Heart right ventricle (tissue), 16 donors: ENCODE results near the gene DNAJC12. TPM values are rescaled to one million over a fixed set of nuclear protein-coding genes. Genes with fewer than 3 reads are reported as not detected.
A peak's percentile ranks its signal among the peaks of the same experiment; 100 is the strongest.

ENCODE experiments used
- ATAC-seq, 8 donors: fragments of 200-7000 bp; cut with Tn5 transposase; one replicate each; pipeline ENCODE4 v1.9.1; 2020; ENCODE audit warnings: mild to moderate bottlenecking in 8 of 8, moderate library complexity in 8 of 8, moderate number of reproducible peaks in 1 of 8
- DNase-seq, 2 donors: peaks; one replicate each; pipeline ENCODE4 v3.0.0-alpha.2; 2020
- H3K27ac ChIP-seq, 10 donors: fragments of 200-600 bp; sonication (generic) in 2 of 10; one replicate each; pipeline versions ENCODE4 v1.5.0 to v1.8.0; 2020 to 2022; ENCODE audit warnings: mild to moderate bottlenecking in 3 of 10
- H3K27me3 ChIP-seq, 7 donors: fragments of 200-600 bp; one replicate each; pipeline ENCODE4 v1.8.0; 2021 to 2022; ENCODE audit warnings: mild to moderate bottlenecking in 2 of 7
- H3K36me3 ChIP-seq, 9 donors: fragments of 200-600 bp; sonication (generic) in 1 of 9; one replicate each; pipeline versions ENCODE4 v1.5.0 to v1.8.0; 2020 to 2022; ENCODE audit warnings: mild to moderate bottlenecking in 2 of 9
- H3K4me1 ChIP-seq, 9 donors: fragments of 200-600 bp; sonication (generic) in 1 of 9; one replicate each; pipeline versions ENCODE4 v1.5.0 to v1.8.0; 2020 to 2022; ENCODE audit warnings: mild to moderate bottlenecking in 4 of 9
- H3K4me3 ChIP-seq, 10 donors: fragments of 200-600 bp; sonication (generic) in 2 of 10; one replicate each; pipeline versions ENCODE4 v1.5.0 to v1.8.0; 2020 to 2022; ENCODE audit warnings: mild to moderate bottlenecking in 7 of 10, moderate library complexity in 2 of 10
- H3K9me3 ChIP-seq, 11 donors: fragments of 200-600 bp in 10 of 11; sonication (generic) in 2 of 11; one replicate each; pipeline versions ENCODE4 v1.5.0 to v1.8.0; 2013 to 2022; ENCODE audit warnings: mild to moderate bottlenecking in 2 of 11, control low read depth in 1 of 11, moderate library complexity in 1 of 11
- WGBS, 2 donors: extraction: QIAGEN DNeasy Blood & Tissue Kit; methylation state at CpG; one replicate each; pipeline ENCODE4 v1.1.7; 2013; ENCODE audit warnings: inconsistent platforms in 1 of 2; 5-methylcytosine and 5-hydroxymethylcytosine counted together
- intact Hi-C, 10 donors: fragments of 100-400 bp; cut with DNase I; formaldehyde crosslinking; loops; one replicate each; pipeline versions ENCODE4 v1.11.1 to v1.14.2; 2022
- polyA plus RNA-seq, 2 donors: library from polyadenylated mRNA; stranded (reverse); fragments of 200-250 nt; gene quantifications; one replicate each; pipeline ENCODE4 v1.2.3, GENCODE V29; 2013
- total RNA-seq, 10 donors: library from RNA; stranded (reverse); fragmentation: NEBNext Ultra II Directional in 3 of 10; extraction: Animal tissue kit (Norgen Biotek cat#: 25700) in 3 of 10; gene quantifications; one replicate each; pipeline versions ENCODE4 v1.2.1 to v1.2.4, GENCODE V29; 2021 to 2023
- TF ChIP-seq, protein P1 (sequence below), 9 donors: fragments of 200-600 bp; sonication (generic) in 2 of 9; IDR thresholded peaks; one replicate each; pipeline versions ENCODE4 v1.5.0 to v1.8.0; 2021 to 2022; ENCODE audit warnings: antibody characterized with exemption in 9 of 9, mild to moderate bottlenecking in 5 of 9, moderate library complexity in 1 of 9
- donor health status: Arrhythmogenic right ventricular cardiomyopathy.
- donor health status: ischemic (EF 13 %, LVEDD 7.1; RV severe dilation, severe dysfunction).
- donor health status: healthy with polysubstance abuse.
- donor health status: DM: no; HTN: yes; CAD: no.
- donor health status: DM: no; HTN: no; CAD: no.
- donor health status: ischemic (EF 25% LVEDD 6.9; RV normal size, moderate dysfunction).
- donor health status: ischemic (EF 25% LVEDD 5.7; RV mildly dilated, moderate dysfunction).
- donor health status: healthy.
- donor health status: DM: yes; HTN: yes; CAD: no.
- donor health status: Ischemic cardiomyopathy.
- donor health status: ischemic (EF 35%, LVEDD 5.7; RV mildly dilated, moderate dysfunction).
- donor health status: nonischemic (EF 11% LVEDD 7.7; RV severe dilation, severe dysfunction).
- donor health status: DM: yes; HTN: yes; CAD: no.
- donor health status: PGD.
- donor health status: ischemic (EF 29% LVEDD 5.4; RV normal size, mild dysfunction).
- donor health status: nonischemic (EF 23%, LVEDD 6.1; RV moderate dilation, normal function).

Gene DNAJC12
- total and polyA plus RNA-seq, 12 donors: 1.4 to 12.2 (median 4.8) TPM

DNA sequence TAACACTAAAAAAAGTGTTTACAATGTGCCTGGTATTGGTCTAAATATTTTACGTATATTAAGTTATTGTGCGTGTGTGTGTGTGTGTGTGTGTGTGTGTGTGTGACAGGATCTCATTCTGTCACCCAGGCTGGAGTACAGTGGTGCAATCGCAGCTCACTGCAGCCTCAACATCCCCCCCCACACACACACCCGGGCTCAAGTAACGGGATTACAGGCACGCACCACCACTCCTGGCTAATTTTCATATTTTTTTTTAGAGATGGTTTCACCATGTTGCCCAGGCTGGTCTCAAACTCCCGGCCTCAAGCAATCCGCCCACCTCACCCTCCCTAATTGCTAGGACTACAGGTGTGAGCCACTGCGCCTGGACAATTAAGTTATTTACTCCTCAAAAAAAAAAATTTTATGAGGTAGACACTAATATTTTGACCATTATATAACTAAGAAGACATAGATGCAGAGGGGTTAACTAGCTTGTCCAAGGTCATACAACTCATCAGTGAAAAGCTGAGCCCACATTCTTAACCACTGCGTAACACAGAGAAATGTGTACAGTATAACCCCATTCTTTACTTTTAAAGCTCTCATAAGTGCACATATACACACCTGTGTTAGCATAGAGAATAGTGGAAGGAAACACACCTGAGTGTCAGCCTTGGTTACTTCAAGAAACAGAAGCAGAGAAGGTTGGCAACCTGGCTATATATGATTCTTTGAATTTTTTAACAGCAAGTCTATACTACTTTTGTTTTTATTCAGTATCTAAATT lies 35.0 kb downstream of the DNAJC12 start:
- Histone ChIP-seq H3K4me3 (no peak overlapping the region), H3K27ac (no peak overlapping the region), H3K27me3 (no peaks in the 10 kb centered on the region), H3K36me3 (peaks cover 0 to 15% (median 0%) of the 10 kb centered on the region in 9 donors), H3K9me3 (no peaks in the 10 kb centered on the region), H3K4me1 (no peaks in the 10 kb centered on the region)
- TF ChIP-seq, protein P1, sequence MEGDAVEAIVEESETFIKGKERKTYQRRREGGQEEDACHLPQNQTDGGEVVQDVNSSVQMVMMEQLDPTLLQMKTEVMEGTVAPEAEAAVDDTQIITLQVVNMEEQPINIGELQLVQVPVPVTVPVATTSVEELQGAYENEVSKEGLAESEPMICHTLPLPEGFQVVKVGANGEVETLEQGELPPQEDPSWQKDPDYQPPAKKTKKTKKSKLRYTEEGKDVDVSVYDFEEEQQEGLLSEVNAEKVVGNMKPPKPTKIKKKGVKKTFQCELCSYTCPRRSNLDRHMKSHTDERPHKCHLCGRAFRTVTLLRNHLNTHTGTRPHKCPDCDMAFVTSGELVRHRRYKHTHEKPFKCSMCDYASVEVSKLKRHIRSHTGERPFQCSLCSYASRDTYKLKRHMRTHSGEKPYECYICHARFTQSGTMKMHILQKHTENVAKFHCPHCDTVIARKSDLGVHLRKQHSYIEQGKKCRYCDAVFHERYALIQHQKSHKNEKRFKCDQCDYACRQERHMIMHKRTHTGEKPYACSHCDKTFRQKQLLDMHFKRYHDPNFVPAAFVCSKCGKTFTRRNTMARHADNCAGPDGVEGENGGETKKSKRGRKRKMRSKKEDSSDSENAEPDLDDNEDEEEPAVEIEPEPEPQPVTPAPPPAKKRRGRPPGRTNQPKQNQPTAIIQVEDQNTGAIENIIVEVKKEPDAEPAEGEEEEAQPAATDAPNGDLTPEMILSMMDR (IDR thresholded peaks at IDR 0.05): no peak
- ATAC-seq (no peak), DNase-seq (no peak)
- intact Hi-C loops: no loop called here
- 78 to 84% methylated on average over 10 of the region's 10 CpGs for WGBS, 2 donors

DNA sequence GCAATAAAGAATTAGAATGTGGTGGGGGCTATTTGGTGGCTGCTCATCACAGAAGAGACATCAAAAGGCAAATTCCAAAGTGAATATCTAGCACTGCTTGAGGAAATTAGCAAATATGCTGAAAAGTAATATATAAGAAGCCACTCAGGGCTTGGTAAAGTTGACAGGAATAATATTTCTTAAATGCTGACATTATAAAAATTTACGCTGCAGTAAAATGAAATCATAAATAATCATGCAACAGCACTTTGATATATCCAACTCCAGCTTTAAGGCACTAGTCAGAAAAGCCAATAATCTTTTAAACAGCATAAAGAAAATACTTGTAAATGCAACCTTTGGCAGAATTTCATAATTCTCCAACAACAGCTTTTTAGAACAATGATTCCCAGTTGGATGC lies 36.9 kb downstream of the DNAJC12 start:
- TF ChIP-seq, protein P1 (IDR thresholded peaks at IDR 0.05): no peak
- Histone ChIP-seq H3K27ac (peak overlapping the region in 1 of 10 donors; percentile 42), H3K9me3 (no peaks in the 10 kb centered on the region), H3K4me3 (no peak overlapping the region), H3K27me3 (no peaks in the 10 kb centered on the region), H3K4me1 (no peaks in the 10 kb centered on the region), H3K36me3 (peaks cover 0 to 15% (median 0%) of the 10 kb centered on the region in 9 donors)
- ATAC-seq: no peak
- DNase-seq: no peak
- 94 to 97% methylated on average over 1 of the region's 1 CpG for WGBS, 2 donors
- intact Hi-C loops: no loop called here

DNA sequence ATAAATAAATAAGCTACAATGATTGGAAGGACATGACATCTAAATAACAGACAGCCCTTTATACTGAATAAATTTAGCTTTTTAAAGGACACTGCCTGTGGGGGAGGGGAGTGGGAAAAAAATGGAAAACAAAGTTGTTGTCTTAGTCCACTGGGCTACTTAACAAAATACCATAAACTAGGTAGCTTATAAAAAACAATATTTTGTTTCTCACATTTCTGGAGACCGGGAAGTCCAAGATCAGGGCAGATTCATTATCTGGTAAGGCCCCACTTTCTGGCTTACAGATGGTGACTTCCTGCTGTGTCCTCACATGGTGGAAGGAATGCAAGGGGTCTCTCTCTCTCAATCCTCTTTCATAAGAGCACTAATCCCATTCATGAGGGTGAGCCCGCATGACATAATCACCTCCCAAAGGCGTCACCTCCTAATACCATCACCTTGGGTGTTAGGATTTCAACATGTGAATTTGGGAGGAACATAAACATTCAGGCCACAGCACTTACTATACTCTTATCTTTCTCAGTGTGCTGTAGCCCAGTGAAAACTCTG lies 43.0 kb downstream of the DNAJC12 start:
- Histone ChIP-seq H3K4me3 (no peak overlapping the region), H3K36me3 (no peaks in the 10 kb centered on the region), H3K27ac (no peak overlapping the region), H3K9me3 (no peaks in the 10 kb centered on the region), H3K27me3 (no peaks in the 10 kb centered on the region), H3K4me1 (peaks cover 0 to 8% (median 0%) of the 10 kb centered on the region in 9 donors)
- 69 to 85% methylated on average over 3 of the region's 3 CpGs for WGBS, 2 donors
- ATAC-seq: no peak
- no peak for DNase-seq
- intact Hi-C loops: no loop called here
- TF ChIP-seq, protein P1 (IDR thresholded peaks at IDR 0.05): no peak

DNA sequence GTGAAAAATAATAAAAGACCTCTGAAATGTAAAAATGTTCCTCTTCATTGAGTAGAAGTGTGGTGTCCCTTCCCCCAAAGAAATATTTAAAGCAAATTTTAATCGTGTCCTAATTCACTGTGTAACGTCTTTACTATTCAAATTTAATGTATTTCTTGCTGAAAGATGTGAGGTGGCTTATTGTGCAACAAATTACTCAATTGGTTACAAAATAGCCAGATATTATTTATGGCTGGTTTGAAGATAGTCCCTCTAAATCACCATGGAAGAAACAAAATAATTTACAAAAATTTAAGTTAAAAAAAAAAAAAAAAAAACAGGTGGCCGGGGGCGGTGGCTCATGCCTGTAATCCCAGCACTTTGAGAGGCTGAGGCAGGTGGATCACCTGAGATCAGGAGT lies 43.7 kb downstream of the DNAJC12 start:
- TF ChIP-seq, protein P1 (IDR thresholded peaks at IDR 0.05): no peak
- Histone ChIP-seq H3K27me3 (no peaks in the 10 kb centered on the region), H3K36me3 (no peaks in the 10 kb centered on the region), H3K9me3 (no peaks in the 10 kb centered on the region), H3K27ac (no peak overlapping the region), H3K4me3 (no peak overlapping the region), H3K4me1 (peaks cover 0 to 8% (median 0%) of the 10 kb centered on the region in 9 donors)
- ATAC-seq: no peak
- intact Hi-C loops: no loop called here
- 87% methylated on average over 4 of the region's 4 CpGs for WGBS, 2 donors
- no peak for DNase-seq
